Activated T-cell treated with anti-CD3 and anti-CD28 coated beads, Interleukin-2, amount 50 U/mL, for 1 hour (primary cell): ENCODE measurements around the gene PDGFD.

Experiments used
- DNase-seq: peaks from one replicate; pipeline ENCODE4 v3.0.0-alpha.2; 2020

The PDGFD gene

GRCh38 chr11:103903621-103904323 is 260.2 kb downstream of the PDGFD start:
- DNase-seq = no peak

- no peak for DNase-seq
Measured at GRCh38 chr11:103902994-103903393, 261.0 kb downstream of the PDGFD start.

- no peak for DNase-seq
Measured at GRCh38 chr11:103901656-103902055, 262.3 kb downstream of the PDGFD start.

- DNase-seq = no peak
Measured at GRCh38 chr11:103898577-103899336, 265.2 kb downstream of the PDGFD start.

- no peak for DNase-seq
Measured at GRCh38 chr11:103898065-103898464, 265.9 kb downstream of the PDGFD start.

GRCh38 chr11:103897160-103897936 is 266.6 kb downstream of the PDGFD start:
- no peak for DNase-seq

GRCh38 chr11:103895106-103895505 is 268.8 kb downstream of the PDGFD start:
- no peak for DNase-seq

GRCh38 chr11:103894673-103895072 is 269.3 kb downstream of the PDGFD start:
- no peak for DNase-seq

- DNase-seq = no peak
Measured at GRCh38 chr11:103894034-103894433, 269.9 kb downstream of the PDGFD start.

- DNase-seq = no peak
Measured at GRCh38 chr11:103893371-103893770, 270.6 kb downstream of the PDGFD start.

- DNase-seq = no peak
Measured at GRCh38 chr11:103892603-103893002, 271.3 kb downstream of the PDGFD start.

GRCh38 chr11:103890654-103891053 is 273.3 kb downstream of the PDGFD start:
- no peak for DNase-seq

GRCh38 chr11:103889679-103890078 is 274.3 kb downstream of the PDGFD start:
- no peak for DNase-seq

- no peak for DNase-seq
Measured at GRCh38 chr11:103888541-103888951, 275.4 kb downstream of the PDGFD start.

GRCh38 chr11:103887001-103887658 is 276.8 kb downstream of the PDGFD start:
- no peak for DNase-seq

- DNase-seq = no peak
Measured at GRCh38 chr11:103883856-103884255, 280.1 kb downstream of the PDGFD start.

GRCh38 chr11:103883291-103883690 is 280.7 kb downstream of the PDGFD start:
- no peak for DNase-seq

GRCh38 chr11:103881584-103881983 is 282.4 kb downstream of the PDGFD start:
- no peak for DNase-seq

- DNase-seq = no peak
Measured at GRCh38 chr11:103880968-103881367, 283.0 kb downstream of the PDGFD start.

GRCh38 chr11:103878646-103879045 is 285.3 kb downstream of the PDGFD start:
- no peak for DNase-seq

- no peak for DNase-seq
Measured at GRCh38 chr11:103877221-103877620, 286.7 kb downstream of the PDGFD start.

GRCh38 chr11:103875855-103876510 is 288.0 kb downstream of the PDGFD start:
- no peak for DNase-seq

GRCh38 chr11:103872748-103873147 is 291.2 kb downstream of the PDGFD start:
- DNase-seq = no peak
